Activated CD4-positive, alpha-beta T cell treated with anti-CD3 and anti-CD28 coated beads, Interleukin-2, Interleukin-6, amounts not matched to agents 100 ng/mL and 50 ng/mL, durations not matched to agents 16 hours and 8 hours (primary cell): ENCODE data around the gene NTSR1.

Source experiments
- DNase-seq: peaks from one replicate; pipeline ENCODE4 v3.0.0-alpha.2; 2020

NTSR1 gene

DNA sequence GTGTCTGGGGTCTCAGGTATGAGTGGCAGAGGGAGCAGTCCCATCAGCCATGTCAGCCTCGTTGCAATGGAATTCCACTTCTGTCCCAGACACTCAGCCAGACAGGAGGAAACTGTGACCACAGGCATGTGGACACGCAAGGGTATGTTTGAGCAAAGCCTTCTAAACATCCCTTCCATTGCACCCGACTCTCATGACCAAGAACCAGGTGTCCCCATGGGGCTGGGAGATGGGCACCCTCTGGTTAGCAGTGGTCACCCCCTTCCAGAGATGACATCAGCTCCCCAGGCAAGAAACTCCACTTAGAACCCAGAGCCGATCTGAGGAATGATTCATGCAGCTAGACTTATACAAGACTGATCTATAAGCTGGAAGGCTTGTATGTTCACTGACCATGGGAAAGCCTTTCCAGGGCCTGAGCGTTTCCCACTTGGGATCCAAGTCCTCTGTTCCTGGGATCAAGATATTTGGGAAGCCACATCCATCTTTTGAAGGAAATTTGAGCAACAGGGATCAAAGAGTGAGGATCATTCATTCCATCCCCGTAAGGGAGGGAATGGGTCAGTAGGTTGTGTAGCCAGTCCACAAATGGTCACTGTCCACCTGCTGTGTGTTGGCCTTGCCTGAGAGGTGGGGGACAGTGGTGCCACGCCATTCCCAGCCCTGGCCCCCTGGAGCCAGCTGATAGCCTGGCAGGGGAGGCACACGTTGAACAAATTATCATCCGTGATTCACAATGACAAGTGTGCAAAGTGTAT is 83.7 kb downstream of the NTSR1 start:
- DNase-seq: no peak

DNA sequence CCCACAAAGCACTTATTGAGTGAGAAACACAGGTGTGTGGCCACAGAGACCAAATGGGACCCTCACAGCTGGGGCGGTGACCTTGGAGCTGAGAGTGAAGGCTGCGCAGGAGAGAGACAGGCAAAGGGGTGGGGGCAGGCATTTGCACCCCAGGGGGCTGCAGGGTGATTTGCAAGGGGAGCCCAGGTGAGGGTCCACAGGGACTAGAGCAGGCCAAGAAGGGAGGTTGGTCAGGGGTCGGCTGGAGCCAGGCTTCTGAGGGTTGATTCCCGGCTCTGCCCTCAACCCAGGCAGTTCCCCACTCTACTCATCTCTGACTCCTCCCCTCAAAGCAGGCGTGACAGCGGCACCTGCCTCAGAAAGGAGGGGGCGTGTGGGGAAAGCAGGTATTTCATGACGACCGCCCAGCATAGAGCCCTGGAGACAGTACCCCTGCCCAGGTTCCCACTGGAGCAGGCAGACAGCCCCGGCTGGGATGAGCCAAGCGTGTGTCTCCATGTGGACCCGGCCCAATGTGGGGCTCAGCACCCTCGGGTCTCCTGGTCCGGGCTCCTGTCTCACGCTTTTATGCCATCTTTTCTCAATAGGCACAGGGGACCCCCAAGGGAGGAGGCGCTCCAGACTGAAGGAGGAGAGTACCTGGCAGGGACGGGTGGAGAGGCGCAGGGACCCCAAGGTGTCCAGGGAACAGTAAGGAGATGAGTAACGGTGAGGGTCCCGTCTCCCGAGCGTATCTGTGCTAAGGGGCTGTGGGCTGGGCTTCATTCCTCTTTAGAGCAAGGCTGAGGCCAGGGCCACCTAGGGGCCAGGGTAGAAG is 84.5 kb downstream of the NTSR1 start:
- DNase-seq: no peak

DNA sequence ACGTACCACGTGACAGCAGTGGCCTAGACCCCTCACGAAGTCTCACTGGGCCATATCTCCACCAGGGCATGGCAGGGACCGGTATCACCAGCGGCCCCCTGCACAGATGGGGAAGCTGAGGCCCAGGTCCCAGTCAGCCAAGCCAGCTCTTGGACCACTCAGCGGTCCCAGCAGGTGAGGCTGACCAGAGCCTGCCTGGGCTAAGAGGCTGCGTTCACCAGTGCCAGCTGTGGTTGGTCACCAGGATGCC is 85.0 kb downstream of the NTSR1 start:
- no peak for DNase-seq

DNA sequence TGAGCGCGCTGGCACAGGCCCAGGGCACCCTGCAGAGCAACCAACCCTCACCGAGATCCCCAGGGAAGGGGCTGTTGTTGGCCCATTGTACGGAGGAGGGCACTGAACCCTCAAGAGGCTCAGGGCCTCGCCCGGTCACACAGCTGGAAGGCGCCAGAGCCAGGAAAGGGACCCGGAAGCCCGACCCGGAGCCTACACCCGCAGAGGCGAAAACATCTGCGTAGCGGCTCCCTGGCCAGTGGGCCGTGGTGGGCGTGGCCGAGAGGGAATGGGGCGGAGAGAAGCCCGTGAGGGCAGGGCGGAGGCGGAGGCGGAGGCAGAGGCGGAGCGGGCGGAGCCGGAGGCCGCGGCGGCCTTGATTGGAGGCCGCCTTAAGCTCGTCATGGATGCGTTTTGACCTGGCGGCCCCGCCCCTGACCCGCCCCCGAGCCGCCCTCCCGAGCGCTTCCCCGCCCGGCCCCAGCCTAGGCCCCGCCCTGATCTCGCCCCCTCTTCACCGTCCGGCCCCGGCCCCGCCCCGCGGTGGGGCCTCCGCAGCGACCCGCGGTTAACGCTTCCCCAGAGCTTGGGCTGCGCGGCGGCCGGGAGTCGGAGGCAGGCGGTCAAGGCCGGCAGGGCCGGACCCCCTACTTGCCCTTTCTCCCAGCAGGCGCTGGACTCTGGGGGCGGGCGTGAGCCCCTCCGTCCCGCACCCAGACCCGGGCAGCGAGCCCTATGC is 85.5 kb downstream of the NTSR1 start:
- peak; percentile 99 for DNase-seq

DNA sequence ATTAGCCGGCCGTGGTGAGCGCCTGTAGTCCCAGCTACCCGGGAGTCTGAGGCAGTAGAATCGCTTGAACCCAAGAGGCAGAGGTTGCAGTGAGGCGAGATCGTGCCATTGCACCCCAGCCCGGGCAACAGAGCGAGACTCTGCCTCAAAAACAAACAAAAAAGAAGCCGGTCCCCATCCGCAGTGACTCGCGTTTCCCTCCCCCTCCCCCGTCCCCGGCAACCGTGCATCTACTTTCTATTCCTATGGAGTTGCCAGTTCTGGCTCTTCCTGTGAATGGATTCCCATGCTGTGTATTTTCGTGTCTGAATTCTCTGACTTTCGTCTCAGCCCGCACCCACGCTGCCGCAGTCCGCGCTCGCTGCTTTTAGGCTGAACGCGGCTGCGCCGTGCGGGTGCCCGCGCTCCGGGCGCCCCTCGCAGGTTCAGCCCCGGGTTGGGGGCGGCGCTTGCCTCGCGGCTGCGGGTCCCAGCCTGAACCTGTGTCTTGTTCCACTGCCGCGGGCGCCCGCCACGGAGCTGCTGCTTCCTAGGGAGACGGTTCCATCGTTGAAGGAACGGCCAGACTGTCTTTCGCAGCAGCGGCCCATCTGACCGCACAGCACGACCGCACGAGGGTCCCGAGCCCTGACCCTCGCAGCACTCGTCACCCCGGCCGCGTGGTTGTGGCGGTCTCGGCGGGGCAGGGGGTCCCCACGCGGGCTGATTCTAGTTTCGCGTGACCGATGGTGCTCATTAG is 86.6 kb downstream of the NTSR1 start:
- peak; percentile 77 for DNase-seq

DNA sequence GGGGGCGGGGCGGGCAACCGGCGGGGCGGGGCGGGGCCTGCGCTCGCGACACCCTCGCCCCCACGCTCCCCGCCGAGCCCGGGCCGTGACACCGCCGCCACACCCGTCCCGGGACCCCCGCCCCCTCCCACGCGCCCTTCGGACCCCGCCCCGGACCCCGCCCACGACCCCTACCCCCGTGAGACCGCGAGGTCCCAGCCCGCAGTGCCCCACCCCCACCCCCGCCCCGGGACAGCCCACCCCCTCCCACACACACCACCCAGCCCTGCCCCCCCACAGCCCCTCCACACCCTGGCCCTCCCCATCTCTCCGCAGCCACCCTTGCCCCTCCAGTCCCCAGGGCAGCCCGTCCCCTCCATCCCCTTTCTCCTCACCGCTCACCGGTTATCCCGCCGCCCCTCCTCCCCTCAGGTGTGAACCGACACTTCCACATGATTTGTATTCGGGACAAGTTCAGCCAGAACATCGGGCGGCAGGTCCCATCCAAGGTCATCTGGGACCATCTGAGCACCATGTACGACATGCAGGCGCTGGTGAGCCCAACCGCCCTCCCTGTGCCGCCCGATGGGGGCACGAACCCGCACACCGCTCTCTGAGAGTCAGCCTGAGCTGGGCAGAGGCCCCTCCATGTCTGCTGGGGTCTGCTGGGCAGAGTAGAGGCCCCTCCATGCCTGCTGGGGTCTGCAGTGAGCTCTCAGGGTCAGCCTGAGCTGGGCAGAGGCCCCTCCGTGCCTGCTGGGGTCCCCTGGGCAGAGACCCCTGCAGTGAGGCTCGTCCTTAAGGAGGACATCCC is 88.3 kb downstream of the NTSR1 start:
- DNase-seq: no peak

DNA sequence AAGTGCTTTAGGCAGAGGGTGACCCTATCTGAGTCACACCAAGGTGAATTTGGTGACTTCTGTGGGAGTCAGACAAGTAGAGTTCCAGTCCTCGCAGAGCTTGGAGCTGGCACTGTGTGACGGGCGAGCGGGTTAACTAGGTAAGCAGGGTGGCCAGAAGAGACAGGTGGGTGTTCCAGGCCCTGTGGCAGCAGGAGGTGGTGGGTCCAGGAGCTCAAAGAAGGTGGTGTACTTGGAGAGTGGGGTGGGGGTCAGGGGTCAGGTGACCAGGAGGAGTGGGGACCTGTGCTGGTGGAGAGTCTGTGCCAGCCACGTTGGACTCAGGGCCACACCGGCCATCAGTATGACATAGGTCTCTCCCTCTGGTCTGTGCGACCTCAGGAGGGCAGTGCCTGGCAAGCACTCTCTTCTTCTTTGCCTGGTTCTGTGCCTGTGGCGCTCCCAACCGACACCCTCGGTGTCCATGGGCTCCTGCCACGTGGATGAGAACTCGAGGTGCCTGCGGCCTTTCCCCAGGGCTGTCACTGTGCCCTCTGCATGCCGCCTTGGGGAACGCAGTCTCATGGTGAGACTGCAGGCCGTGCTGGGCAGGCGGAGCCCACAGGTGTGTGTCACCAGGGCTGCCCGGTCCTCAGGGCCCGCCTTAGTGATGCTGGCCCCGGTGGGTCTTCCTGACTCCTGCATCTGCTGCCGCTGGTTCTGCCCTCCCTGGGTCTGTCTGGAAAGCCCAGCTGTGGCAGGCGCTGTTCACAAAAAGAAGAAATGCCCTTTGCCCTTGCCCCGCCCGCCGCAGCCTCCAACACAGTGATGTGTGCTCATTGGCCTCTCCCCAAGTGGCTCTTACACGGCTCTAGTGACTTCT is 89.3 kb downstream of the NTSR1 start:
- no peak for DNase-seq

DNA sequence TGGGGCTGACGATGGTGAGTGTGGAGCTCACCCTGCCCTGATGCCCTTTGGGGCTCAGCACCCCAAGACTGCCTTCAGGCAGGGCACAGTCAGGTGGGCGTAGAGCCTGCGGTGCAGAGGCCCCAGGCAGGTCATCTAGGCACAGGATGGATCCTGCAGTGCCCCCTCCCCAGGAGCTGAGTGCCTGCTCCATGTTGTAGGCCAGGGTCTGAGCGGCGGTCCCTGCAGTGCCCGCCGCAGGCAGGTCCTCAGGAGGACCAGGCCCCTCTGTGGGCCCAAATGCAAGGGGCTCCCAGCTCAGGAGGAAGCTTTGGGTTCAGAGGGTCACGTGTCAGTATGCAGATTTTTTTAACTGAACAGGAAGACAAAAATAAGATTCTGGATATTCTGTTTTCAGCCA is 90.4 kb downstream of the NTSR1 start:
- no peak for DNase-seq

DNA sequence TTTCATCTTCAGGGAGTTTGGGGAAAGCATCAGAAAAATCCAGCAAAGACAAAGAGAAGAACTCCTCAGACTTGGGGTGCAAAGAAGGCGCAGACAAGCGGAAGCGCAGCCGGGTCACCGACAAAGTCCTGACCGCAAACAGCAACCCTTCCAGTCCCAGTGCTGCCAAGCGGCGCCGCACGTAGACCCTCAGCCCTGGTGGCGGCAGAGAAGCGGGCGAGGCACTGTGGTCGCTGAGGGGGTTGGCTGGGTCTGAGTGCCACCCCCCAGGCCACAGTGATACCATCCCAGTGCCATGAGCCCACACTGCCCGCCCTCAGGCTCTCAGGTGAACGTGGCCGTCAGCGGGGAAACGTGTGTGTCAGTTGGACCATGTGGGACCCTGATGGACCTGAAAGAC is 90.8 kb downstream of the NTSR1 start:
- no peak for DNase-seq

DNA sequence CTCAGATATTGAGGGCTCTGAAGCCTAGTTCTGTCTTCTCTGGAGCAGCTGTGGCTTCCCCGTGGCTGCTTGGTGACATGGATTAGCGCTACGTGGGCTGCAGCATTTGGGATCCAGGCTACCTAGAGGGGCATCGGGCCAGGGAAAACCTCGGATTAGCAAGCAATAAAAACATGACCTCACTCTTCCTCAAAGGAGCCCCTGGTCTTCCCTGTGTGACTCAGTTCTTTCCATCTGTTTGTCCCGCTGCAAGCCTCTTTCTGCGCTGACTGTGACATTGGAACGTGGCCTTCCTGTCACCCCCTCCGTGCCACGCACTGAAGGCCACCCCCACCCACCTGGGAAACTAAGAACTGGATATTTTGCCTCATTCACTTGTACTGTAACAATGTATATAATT is 91.2 kb downstream of the NTSR1 start:
- DNase-seq: no peak

DNA sequence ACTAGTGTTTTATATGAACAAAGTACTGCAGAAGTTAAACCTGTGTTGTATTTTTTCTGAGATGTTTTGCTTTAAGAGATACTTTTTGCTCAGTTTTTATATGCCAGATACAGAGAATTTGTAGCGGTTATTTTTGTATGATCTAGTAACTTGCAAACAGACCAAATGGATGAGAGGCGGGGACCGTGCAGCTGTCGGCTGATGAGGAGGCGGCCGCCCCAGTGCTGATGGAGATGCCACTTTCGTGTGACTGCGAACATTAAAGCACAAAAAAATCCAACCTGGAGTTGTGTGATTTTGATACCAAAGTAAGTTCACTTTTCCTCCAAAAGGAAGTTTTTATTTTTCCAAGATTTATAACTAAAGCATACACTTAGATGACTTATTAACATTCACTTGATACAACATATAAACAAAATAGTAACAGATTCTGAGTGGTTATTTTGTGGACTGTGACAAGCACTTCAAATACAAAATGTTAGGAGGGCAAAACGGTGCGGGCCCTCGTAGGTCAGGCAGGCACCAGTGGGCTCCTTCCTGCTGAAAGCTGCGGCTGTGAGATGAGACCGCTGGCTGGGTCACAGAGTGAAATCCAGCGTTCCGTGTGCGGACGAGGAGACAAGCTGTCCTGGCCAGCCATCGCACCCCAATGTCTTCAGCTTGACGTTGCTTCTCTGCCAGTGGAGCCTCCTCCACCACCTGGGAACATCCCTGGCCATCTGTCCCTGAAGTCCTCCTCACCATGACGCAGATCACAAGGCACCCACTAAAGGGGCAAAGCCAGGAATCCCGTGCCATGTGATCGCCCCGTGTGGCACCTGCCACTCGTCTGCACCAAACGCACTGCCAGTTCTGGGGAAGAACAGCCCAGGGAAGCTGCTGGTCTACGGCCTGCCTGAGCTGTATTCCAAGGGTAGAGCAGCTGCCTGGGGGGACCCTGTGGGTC is 92.0 kb downstream of the NTSR1 start:
- no peak for DNase-seq

DNA sequence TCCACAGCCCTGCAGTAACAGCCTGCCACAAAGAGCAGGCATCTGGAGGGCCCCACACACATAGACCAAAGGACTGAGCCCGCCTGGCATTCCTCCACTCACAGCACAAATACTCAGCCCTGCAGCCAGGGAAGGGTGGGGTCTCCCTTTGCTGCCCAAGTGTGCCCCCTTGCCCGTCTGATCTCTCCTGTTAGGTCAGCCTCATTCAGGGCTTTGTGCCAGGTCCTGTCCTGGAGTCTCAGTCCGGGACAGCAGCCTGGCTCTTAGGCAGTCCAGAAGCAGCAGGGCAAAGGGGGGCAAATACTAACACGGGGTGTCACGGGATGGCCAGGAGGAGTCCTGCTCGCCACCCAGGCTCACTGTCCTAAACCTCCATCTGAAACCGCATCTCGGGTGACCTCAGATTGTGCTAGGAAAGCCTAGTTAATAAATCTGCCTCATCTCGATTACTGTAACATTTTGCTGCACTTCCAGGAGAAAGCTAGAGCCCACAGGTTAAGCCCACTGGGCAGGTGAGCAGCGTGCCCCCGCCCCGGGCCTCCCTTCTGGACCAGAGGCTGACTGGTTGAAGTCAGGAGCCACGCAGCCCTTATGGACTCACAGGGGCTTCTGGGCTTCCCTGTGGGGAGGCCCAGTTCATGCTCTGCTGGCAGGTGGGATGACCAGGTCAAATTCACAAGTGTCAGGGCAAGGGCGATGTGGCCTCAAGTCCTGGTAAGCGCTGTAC is 92.8 kb downstream of the NTSR1 start:
- DNase-seq: no peak

DNA sequence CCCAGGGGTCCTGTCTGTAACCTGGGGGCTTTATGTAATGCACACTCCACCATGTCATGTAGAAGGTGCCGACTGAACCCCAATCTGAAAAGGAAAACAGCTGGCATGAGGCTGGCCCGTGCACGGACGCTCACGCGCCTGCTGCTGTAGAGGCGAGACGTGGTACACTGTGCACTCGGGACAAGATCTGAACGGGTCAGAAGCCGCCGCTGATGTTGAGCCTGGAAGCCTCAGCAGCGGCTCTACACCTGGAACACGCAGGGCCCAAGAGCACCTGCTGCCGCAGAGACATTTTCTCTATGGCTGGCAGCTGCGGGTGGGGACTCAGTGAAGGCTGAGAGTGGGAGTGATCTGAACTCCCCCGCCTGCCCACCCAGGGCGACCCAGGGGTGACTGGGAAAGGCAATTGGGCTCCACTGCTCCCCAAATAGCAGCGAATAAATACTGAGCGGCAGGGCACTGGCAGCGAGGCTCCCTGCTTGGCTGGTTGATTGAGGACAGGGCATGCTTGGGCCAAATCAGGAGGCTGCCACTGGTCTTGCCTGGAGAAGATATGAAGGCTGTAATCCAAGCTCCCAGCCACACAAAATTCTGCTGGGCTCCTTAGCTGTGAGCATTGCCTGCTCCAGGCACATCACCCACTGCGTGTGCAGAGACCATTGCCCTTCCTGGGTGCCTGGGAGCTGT is 93.5 kb downstream of the NTSR1 start:
- no peak for DNase-seq

DNA sequence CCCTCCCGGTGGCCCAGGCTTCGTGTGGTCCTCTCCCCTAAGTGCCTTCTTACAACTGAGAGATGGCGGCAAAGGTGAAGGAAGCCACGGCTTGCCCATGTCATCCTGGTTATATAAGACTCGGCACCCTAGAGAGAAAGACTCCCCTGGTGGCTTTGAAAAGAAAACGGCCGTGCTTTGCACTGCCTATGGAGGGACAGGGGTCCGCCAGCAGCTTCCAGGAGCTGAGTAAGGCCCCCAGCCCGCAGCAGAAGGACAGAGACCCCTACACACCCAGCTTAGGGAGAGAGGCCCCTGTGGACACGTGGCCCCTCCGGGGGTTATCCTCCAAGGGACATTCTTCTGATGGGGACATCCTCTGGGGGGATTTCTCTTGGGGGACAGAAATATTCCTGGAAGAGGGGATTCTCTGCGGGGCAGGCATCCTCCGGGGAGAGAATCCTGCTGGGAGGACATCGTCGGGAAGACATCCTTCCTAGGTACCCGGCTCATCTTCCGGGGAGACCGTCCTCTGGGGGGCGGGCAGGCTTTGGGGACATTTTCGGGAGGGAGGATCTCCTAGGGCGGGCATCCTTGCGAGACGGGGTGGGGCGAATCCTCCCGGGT is 95.5 kb downstream of the NTSR1 start:
- no peak for DNase-seq

DNA sequence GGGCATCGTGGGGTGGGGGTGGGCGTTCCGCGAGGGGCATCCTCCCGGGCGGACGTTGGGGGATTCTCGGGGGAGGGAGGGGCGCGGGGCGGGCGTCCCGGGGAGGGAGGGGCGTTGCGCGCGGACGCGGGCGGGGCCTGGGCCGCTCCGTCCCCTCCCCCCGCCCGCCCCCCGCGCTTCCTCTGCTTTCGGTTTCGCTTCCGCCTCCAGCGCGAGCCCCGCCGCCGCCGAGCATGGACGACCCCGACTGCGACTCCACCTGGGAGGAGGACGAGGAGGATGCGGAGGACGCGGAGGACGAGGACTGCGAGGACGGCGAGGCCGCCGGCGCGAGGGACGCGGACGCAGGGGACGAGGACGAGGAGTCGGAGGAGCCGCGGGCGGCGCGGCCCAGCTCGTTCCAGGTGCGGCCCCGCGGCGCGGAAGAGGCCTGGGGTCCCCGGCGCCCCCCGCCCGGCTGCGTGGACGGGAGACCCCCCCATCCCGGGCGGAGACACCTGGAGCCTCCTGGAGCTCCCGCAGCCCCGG is 96.1 kb downstream of the NTSR1 start, which contains the start of gene OGFR:
OGFR (plus strand) TSS at position 209 of the 528 bp plus-strand sequence; CDS start at position 234, 25 bp downstream.
- peak; percentile 75 for DNase-seq

DNA sequence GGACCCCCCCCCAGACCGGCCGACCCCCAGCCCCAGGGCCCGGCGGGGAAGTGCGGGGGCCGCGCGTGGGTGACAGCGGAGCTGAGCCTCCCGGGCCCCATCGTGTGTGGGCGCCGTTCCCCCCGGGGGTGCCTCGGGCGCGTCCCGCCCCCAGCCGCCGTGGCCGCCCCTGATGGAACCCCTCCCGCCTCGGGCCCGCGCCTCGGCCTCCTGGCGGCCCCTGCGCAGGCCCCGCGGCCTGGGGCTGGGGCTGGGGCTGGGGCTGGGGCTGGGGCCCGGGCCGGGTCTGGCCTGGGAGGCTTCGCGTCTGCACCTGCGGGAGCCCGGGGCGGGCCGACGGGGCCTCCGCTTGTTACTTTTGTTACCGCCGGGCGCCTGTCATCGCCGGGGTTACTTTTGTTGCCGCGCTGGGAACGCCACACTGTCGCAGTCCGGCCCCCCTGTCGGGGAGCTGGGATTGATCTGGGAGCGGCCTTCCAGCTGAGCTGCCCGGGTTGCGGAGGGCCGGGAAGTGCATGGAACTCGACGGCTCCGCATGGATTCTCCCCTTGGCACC is 96.6 kb downstream of the NTSR1 start:
- DNase-seq: peak; percentile 23

DNA sequence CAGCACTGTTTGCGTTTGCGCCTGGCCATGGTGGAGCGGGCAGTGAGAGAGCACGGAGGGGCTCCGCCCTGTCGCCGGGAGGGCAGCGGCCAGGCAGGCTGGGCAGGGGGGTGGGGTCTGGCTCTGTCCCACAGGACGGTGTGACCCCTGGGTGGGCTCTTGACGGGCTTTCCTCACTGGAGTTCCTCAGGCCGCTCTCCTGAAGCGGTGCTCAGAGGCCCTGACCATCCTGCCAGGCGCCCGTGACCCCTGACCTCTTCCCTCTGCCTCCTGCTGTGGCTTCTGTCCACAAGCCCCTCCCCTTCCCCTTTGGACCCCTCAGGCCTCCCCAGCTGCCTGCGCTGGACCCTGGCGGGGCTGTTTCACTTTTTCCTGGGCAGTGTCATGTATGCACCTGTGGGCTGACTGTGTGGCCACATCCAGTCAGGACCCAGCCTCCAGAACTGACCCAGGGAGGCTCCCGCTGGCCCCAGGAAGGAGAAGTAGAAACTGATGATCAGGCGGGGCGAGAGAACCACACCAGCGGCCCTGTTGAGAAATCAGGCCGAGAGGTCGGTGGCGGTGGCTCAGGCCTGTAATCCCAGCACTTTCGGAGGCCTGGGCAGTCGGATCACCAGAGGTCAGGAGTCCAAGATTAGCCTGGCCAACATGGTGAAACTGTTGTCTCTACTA is 97.2 kb downstream of the NTSR1 start:
- DNase-seq: no peak
